ENCODE results near the gene PRICKLE3. TPM values are rescaled to one million over a fixed set of nuclear protein-coding genes. Genes with fewer than 3 reads are reported as not detected.
A peak's percentile ranks its signal among the peaks of the same experiment; 100 is the strongest.
"Not testable (repeated sequence)": the region's sequence is repeated elsewhere in the genome, so short reads cannot be mapped to it uniquely, and the experiment has no call there.

The PRICKLE3 gene
- total RNA-seq, 1 experiment from 2014 or later = 3.6 TPM

DNA sequence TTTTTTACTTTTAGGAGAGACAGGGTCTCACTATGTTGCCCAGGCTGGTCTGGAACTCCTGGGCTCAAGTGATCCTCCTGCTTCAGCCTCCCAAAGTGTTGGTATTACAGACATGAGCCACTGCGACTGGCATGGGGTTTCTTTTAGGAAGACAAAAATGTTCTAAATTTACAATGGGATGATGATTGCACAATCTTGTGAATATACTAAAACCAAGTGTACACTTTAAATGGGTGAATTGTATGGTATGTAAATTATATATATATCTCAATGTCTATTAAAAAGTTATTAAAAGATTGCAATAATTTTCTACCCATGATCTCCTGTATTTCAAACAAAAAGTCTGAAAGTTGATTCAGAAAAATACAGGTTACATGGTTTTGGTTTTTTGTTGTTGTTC, 32.7 kb downstream of the PRICKLE3 start:
- no peaks in the 10 kb centered on the region for H3K36me3 ChIP-seq
- peaks cover 18% of the 10 kb centered on the region for H3K4me1 ChIP-seq (replicated peaks)
- H3K27me3 ChIP-seq (replicated peaks) = no peaks in the 10 kb centered on the region
- H3K9me3 ChIP-seq (replicated peaks) = no peaks in the 10 kb centered on the region
- DNase-seq (ENCODE audit: low read depth in 1 of 2, low spot score in 2 of 2) = no peak
- H3K27ac ChIP-seq = no peak overlapping the region
- no peak overlapping the region for H3K4me3 ChIP-seq

- not testable (repeated sequence) for DNase-seq (ENCODE audit: low read depth in 1 of 2, low spot score in 2 of 2); H3K27ac ChIP-seq; H3K4me3 ChIP-seq; H3K9me3 ChIP-seq (replicated peaks); H3K36me3 ChIP-seq; H3K4me1 ChIP-seq (replicated peaks); H3K27me3 ChIP-seq (replicated peaks)
Measured at GRCh38 chrX:49149291-49149690, 36.9 kb downstream of the PRICKLE3 start.

- H3K4me3 ChIP-seq; H3K9me3 ChIP-seq (replicated peaks); H3K36me3 ChIP-seq; H3K4me1 ChIP-seq (replicated peaks); H3K27ac ChIP-seq; H3K27me3 ChIP-seq (replicated peaks); DNase-seq (ENCODE audit: low read depth in 1 of 2, low spot score in 2 of 2): not testable (repeated sequence)
Measured at GRCh38 chrX:49148390-49149100, 37.6 kb downstream of the PRICKLE3 start.

DNA sequence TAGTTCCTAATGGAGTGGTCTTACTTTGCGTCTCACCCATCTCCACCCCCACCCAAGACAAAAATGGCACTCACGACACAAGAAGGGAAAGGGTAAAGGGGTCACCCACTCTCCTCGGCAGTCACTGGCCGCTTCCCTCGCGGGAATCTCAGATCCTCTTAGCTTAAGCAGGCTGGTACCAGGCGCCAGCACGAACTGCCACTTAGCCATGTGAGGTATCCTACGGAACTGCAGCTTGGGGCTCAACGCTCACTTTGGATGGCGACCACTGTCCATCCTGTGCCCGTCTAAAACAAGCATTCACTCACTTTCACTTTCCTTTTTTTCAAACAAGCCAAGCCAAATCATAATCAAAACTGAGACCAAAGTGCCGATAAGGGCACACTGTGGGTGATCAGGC, 38.2 kb downstream of the PRICKLE3 start:
- H3K27me3 ChIP-seq (replicated peaks) = no peaks in the 10 kb centered on the region
- H3K36me3 ChIP-seq = no peaks in the 10 kb centered on the region
- no peaks in the 10 kb centered on the region for H3K9me3 ChIP-seq (replicated peaks)
- no peak for DNase-seq (ENCODE audit: low read depth in 1 of 2, low spot score in 2 of 2)
- no peaks in the 10 kb centered on the region for H3K4me1 ChIP-seq (replicated peaks)
- no peak overlapping the region for H3K27ac ChIP-seq
- H3K4me3 ChIP-seq = no peak overlapping the region

GRCh38 chrX:49147282-49147681, 38.9 kb downstream of the PRICKLE3 start:
- no peak overlapping the region for H3K27ac ChIP-seq
- DNase-seq (ENCODE audit: low read depth in 1 of 2, low spot score in 2 of 2) = no peak

GRCh38 chrX:49143154-49143553, 43.0 kb downstream of the PRICKLE3 start:
- DNase-seq (ENCODE audit: low read depth in 1 of 2, low spot score in 2 of 2); H3K4me1 ChIP-seq (replicated peaks); H3K27me3 ChIP-seq (replicated peaks); H3K27ac ChIP-seq; H3K4me3 ChIP-seq; H3K9me3 ChIP-seq (replicated peaks); H3K36me3 ChIP-seq: not testable (repeated sequence)

More at GRCh38 chrX:49147282-49147681, 38.9 kb downstream of the PRICKLE3 start:
- Histone ChIP-seq H3K4me1 (replicated peaks) (no peaks in the 10 kb centered on the region), H3K4me3 (no peak overlapping the region), H3K36me3 (no peaks in the 10 kb centered on the region), H3K27me3 (replicated peaks) (no peaks in the 10 kb centered on the region), H3K9me3 (replicated peaks) (no peaks in the 10 kb centered on the region)

GRCh38 chrX:49142264-49142663, 43.9 kb downstream of the PRICKLE3 start:
- not testable (repeated sequence) for H3K4me1 ChIP-seq (replicated peaks); H3K27me3 ChIP-seq (replicated peaks); DNase-seq (ENCODE audit: low read depth in 1 of 2, low spot score in 2 of 2); H3K36me3 ChIP-seq; H3K27ac ChIP-seq; H3K4me3 ChIP-seq; H3K9me3 ChIP-seq (replicated peaks)

DNA sequence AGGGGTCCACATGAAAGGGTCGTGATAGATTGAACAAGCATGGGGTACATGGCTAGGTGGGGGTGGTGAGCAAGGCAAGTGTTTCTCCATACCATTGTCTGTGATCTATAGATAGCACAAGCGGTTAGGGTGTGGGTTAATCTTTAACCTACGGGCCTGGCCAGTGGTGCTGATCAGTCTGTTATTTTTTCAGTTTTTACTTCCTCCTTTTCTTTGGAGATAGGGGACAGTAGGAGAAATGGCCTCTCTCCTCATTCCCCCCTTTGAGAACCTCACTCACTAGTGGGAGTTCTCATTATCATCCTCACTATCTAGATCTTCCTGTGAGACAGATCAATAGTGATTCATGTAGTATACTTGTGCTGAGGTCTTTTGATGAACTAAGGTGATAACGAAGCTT, 46.5 kb downstream of the PRICKLE3 start:
- Histone ChIP-seq H3K27ac (no peak overlapping the region), H3K4me3 (no peak overlapping the region), H3K27me3 (replicated peaks) (no peaks in the 10 kb centered on the region), H3K36me3 (no peaks in the 10 kb centered on the region), H3K9me3 (replicated peaks) (no peaks in the 10 kb centered on the region), H3K4me1 (replicated peaks) (no peaks in the 10 kb centered on the region)
- DNase-seq (ENCODE audit: low read depth in 1 of 2, low spot score in 2 of 2) = peak in 1 of 2 experiments; percentile 3

GRCh38 chrX:49137492-49137891, 48.7 kb downstream of the PRICKLE3 start:
- no peak for DNase-seq (ENCODE audit: low read depth in 1 of 2, low spot score in 2 of 2)
- no peaks in the 10 kb centered on the region for H3K27me3 ChIP-seq (replicated peaks)
- H3K27ac ChIP-seq = no peak overlapping the region
- H3K4me3 ChIP-seq = no peak overlapping the region
- H3K9me3 ChIP-seq (replicated peaks) = no peaks in the 10 kb centered on the region
- H3K4me1 ChIP-seq (replicated peaks) = no peaks in the 10 kb centered on the region
- no peaks in the 10 kb centered on the region for H3K36me3 ChIP-seq

DNA sequence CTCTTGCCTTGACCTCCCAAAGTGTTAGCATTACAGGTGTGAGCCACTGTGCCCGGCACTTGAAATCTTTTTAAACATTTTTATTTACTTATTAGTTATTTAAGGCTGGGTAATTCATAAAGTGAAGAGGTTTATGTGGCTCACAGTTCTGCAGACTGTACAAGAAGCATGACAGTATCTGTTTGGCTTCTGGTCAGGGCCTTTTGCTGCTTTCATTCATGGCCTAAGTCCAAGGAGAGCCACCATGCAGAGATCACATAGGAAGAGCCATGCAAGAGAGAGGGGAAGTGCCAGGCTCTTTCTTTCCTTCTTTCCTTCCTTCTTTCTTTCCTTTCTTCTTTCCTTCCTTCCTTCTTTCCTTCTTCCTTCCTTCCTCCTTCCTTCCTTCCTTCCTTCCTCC, 52.4 kb downstream of the PRICKLE3 start:
- Histone ChIP-seq H3K4me3 (no peak overlapping the region), H3K27me3 (replicated peaks) (no peaks in the 10 kb centered on the region), H3K4me1 (replicated peaks) (no peaks in the 10 kb centered on the region), H3K9me3 (replicated peaks) (no peaks in the 10 kb centered on the region), H3K27ac (no peak overlapping the region), H3K36me3 (no peaks in the 10 kb centered on the region)
- DNase-seq (ENCODE audit: low read depth in 1 of 2, low spot score in 2 of 2) = no peak

- DNase-seq (ENCODE audit: low read depth in 1 of 2, low spot score in 2 of 2); H3K4me3 ChIP-seq; H3K9me3 ChIP-seq (replicated peaks); H3K36me3 ChIP-seq; H3K27me3 ChIP-seq (replicated peaks); H3K4me1 ChIP-seq (replicated peaks); H3K27ac ChIP-seq: not testable (repeated sequence)
Measured at GRCh38 chrX:49132275-49132674, 53.9 kb downstream of the PRICKLE3 start.

GRCh38 chrX:49129427-49129826, 56.7 kb downstream of the PRICKLE3 start:
- no peak for DNase-seq (ENCODE audit: low read depth in 1 of 2, low spot score in 2 of 2)
- H3K4me3 ChIP-seq = no peak overlapping the region
- no peaks in the 10 kb centered on the region for H3K9me3 ChIP-seq (replicated peaks)
- H3K27me3 ChIP-seq (replicated peaks) = no peaks in the 10 kb centered on the region
- H3K36me3 ChIP-seq = no peaks in the 10 kb centered on the region
- no peak overlapping the region for H3K27ac ChIP-seq
- H3K4me1 ChIP-seq (replicated peaks) = no peaks in the 10 kb centered on the region

GRCh38 chrX:49127742-49128258, 58.4 kb downstream of the PRICKLE3 start:
- H3K27me3 ChIP-seq (replicated peaks); H3K27ac ChIP-seq; DNase-seq (ENCODE audit: low read depth in 1 of 2, low spot score in 2 of 2); H3K9me3 ChIP-seq (replicated peaks); H3K4me3 ChIP-seq; H3K36me3 ChIP-seq; H3K4me1 ChIP-seq (replicated peaks): not testable (repeated sequence)
